Prostate gland (tissue), 2 donors: ENCODE results near the gene FGF9. TPM values are rescaled to one million over a fixed set of nuclear protein-coding genes. Genes with fewer than 3 reads are reported as not detected.

Source experiments
- total RNA-seq, 2 donors: library from RNA; depleted of rRNA; stranded (reverse); fragments of >200 nt; gene quantifications; one replicate each; pipeline ENCODE4 v1.1.0, GENCODE V29; 2016

The FGF9 gene
- total RNA-seq, 2 donors from 2014 or later = 0.14 to 1.6 TPM

Other genes starting within 250 kb of the FGF9 start
- gene ZDHHC20, start 211.8 kb upstream of the FGF9 start, total RNA-seq = 10 to 100 TPM; 50.4 to 77.1 TPM
- 10 to 100 TPM; 56.7 to 90.9 TPM for gene MICU2, start 66.9 kb upstream of the FGF9 start, total RNA-seq